Activated CD4-positive, alpha-beta T cell treated with anti-CD3 and anti-CD28 coated beads, Interleukin-2, amount 10 ng/mL, durations not matched to agents 24 days and 14 days (primary cell): ENCODE data around the gene CLTCL1. TPM values are rescaled to one million over a fixed set of nuclear protein-coding genes. Genes with fewer than 3 reads are reported as not detected.
"Not testable (repeated sequence)": the region's sequence is repeated elsewhere in the genome, so short reads cannot be mapped to it uniquely, and the experiment has no call there.

Experiments
- DNase-seq: peaks from one replicate; pipeline ENCODE4 v3.0.0; 2022
- H3K27ac Mint-ChIP-seq: one replicate; pipeline ENCODE4 v1.8.0; 2022; ENCODE audit warnings: mild to moderate bottlenecking, mixed read lengths
- H3K27me3 Mint-ChIP-seq: one replicate; pipeline ENCODE4 v1.8.0; 2022; ENCODE audit warnings: mixed read lengths
- H3K36me3 Mint-ChIP-seq: one replicate; pipeline ENCODE4 v1.8.0; 2022; ENCODE audit warnings: low read depth, mild to moderate bottlenecking, mixed read lengths
- H3K4me1 Mint-ChIP-seq: one replicate; pipeline ENCODE4 v1.8.0; 2021; ENCODE audit warnings: mixed read lengths
- H3K4me3 Mint-ChIP-seq: one replicate; pipeline ENCODE4 v1.8.0; 2022; ENCODE audit warnings: mild to moderate bottlenecking, moderate library complexity, mixed read lengths
- H3K9me3 Mint-ChIP-seq: one replicate; pipeline ENCODE4 v1.8.0; 2021; ENCODE audit warnings: mixed read lengths
- intact Hi-C: fragments of 100-400 bp; cut with micrococcal nuclease; formaldehyde crosslinking; loops from one replicate; pipeline ENCODE4 v1.15.1; 2023
- total RNA-seq: library from RNA; stranded (reverse); gene quantifications from 2 replicates; pipeline ENCODE4 v1.2.3, GENCODE V29; 2022

CLTCL1 gene
- total RNA-seq, 1 donor from 2014 or later: 1.3 TPM

GRCh38 chr22:19317865-19318264, 26.3 kb upstream of the CLTCL1 start:
- Mint-ChIP-seq H3K27me3 (no peaks in the 10 kb centered on the region), H3K4me3 (no peak overlapping the region), H3K4me1 (no peaks in the 10 kb centered on the region), H3K27ac (no peak overlapping the region), H3K36me3 (peaks cover 6% of the 10 kb centered on the region), H3K9me3 (peaks cover 29% of the 10 kb centered on the region)
- intact Hi-C loops: no loop called here
- DNase-seq: no peak

DNA sequence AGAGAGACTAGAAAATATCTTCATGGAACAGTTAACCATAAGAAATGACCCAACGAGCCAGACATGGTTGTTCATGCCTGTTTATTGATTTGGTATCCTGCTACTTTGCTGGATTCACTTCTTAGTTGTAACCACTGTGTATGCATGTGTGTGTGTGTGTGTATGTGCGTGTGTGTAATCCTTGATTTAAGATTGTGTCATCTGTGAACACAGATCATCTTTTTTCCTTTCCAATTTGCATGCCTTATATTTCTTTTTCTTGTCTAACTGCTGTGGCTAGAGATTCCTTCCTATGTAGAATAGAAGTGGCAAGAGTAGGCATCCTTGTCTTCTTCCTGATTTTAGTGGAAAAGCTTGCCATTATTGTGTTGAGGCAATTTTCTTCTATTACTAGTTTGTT, 16.4 kb upstream of the CLTCL1 start:
- peaks cover 3% of the 10 kb centered on the region for H3K27me3 Mint-ChIP-seq
- no peaks in the 10 kb centered on the region for H3K36me3 Mint-ChIP-seq
- H3K9me3 Mint-ChIP-seq: no peaks in the 10 kb centered on the region
- intact Hi-C loops: no loop called here
- no peaks in the 10 kb centered on the region for H3K4me1 Mint-ChIP-seq
- no peak overlapping the region for H3K27ac Mint-ChIP-seq
- H3K4me3 Mint-ChIP-seq: no peak overlapping the region
- no peak for DNase-seq

GRCh38 chr22:19306535-19306934, 15.0 kb upstream of the CLTCL1 start:
- H3K36me3 Mint-ChIP-seq, intact Hi-C loops, H3K4me1 Mint-ChIP-seq: not testable (repeated sequence)

DNA sequence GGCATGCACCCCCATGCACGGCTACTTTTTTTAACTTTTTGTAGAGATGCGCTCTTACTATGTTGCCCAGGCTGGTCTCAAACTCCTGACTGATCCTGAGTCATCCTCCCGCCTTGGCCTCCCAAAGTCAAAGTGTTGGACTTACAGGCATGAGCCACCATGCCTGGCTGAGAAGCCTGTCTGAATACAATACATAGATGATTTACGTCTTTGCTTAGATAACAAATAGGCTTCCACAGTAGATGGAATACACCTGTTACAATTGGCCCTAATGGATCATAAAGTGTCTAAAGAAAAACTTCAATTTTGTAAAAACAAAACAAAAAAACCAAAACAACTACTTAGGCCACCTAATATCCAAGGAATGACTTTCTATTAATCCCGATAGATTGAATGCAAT, 13.0 kb upstream of the CLTCL1 start:
- H3K27ac Mint-ChIP-seq: no peak overlapping the region
- H3K9me3 Mint-ChIP-seq: no peaks in the 10 kb centered on the region
- H3K4me3 Mint-ChIP-seq: no peak overlapping the region
- no peak for DNase-seq
- peaks cover 4% of the 10 kb centered on the region for H3K27me3 Mint-ChIP-seq
- no peaks in the 10 kb centered on the region for H3K36me3 Mint-ChIP-seq
- intact Hi-C loops: no loop called here
- no peaks in the 10 kb centered on the region for H3K4me1 Mint-ChIP-seq

More at GRCh38 chr22:19306535-19306934, 15.0 kb upstream of the CLTCL1 start:
- H3K27me3 Mint-ChIP-seq, H3K27ac Mint-ChIP-seq, H3K9me3 Mint-ChIP-seq, DNase-seq, H3K4me3 Mint-ChIP-seq: not testable (repeated sequence)

- Mint-ChIP-seq H3K4me3 (no peak overlapping the region), H3K9me3 (no peaks in the 10 kb centered on the region), H3K4me1 (no peaks in the 10 kb centered on the region), H3K27ac (no peak overlapping the region), H3K27me3 (peaks cover 4% of the 10 kb centered on the region), H3K36me3 (no peaks in the 10 kb centered on the region)
- no peak for DNase-seq
- intact Hi-C loops: no loop called here
Observed at GRCh38 chr22:19303785-19304184, 12.3 kb upstream of the CLTCL1 start.

DNA sequence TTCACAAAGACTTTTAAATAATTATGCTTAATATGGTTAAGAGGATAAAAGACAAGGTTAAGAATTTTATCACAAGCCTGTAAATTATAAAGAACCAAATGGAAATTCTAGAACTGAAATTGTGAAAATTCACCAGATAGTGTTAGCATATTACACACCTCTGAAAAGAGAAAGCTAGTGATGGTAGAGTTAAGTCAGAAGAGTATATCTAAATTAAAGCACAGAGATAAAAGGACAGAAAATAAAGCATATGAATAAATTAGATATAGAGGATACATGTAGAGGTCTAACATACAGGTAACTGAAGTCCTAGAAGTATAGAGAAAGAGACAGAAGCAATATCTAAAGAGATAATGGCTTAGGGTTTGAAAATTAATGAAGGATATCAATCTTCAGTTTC, 4.2 kb upstream of the CLTCL1 start:
- no peak for DNase-seq
- Mint-ChIP-seq H3K4me1 (peaks cover 9% of the 10 kb centered on the region), H3K27me3 (peaks cover 15% of the 10 kb centered on the region), H3K36me3 (no peaks in the 10 kb centered on the region), H3K4me3 (no peak overlapping the region), H3K9me3 (no peaks in the 10 kb centered on the region), H3K27ac (no peak overlapping the region)
- intact Hi-C loops: no loop called here

GRCh38 chr22:19292458-19293230, 1.1 kb upstream of the CLTCL1 start:
- intact Hi-C loops: loop anchor here (5.0 kb wide), 1 partner anchor 140 kb away; the partner anchor contains the start of genes HIRA and MRPL40
- H3K27me3 Mint-ChIP-seq: peaks cover 40% of the 10 kb centered on the region
- H3K36me3 Mint-ChIP-seq: no peaks in the 10 kb centered on the region
- H3K4me1 Mint-ChIP-seq: peaks cover 18% of the 10 kb centered on the region
- no peaks in the 10 kb centered on the region for H3K9me3 Mint-ChIP-seq
- peak overlapping the region; percentile 87 for H3K27ac Mint-ChIP-seq
- DNase-seq: no peak
- peak overlapping the region; percentile 92 for H3K4me3 Mint-ChIP-seq

DNA sequence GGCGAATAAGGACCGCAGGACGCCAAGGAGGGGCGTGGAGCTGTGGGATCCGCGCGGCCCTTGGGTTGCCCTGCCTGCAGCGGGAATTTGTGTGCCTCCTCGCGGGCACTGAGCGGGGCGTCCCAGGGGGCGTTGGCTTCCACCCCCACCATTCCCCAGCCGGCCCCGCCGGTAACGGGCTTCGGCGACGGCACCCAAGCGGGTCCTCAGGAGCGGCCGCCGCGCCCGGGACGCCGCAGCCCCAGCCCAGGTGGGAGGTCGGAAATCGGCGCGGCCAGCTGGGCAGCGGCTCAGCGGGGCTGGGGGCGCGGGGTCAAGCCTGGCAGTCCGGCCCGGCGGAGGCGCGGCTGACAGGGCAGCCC, 320 bp downstream of the CLTCL1 start:
- peaks cover 50% of the 10 kb centered on the region for H3K27me3 Mint-ChIP-seq
- peak; percentile 78 for DNase-seq
- H3K27ac Mint-ChIP-seq: no peak overlapping the region
- intact Hi-C loops: loop anchor here (1.0 to 5.0 kb wide), 3 partner anchors 112 to 169 kb away; partner anchors contain the start of genes DGCR2, HIRA and MRPL40
- no peaks in the 10 kb centered on the region for H3K9me3 Mint-ChIP-seq
- H3K36me3 Mint-ChIP-seq: no peaks in the 10 kb centered on the region
- peak overlapping the region; percentile 78 for H3K4me3 Mint-ChIP-seq
- H3K4me1 Mint-ChIP-seq: peaks cover 18% of the 10 kb centered on the region

- intact Hi-C loops: loop anchor here (1.0 to 5.0 kb wide), 3 partner anchors 111 to 168 kb away; partner anchors contain the start of genes DGCR2, HIRA and MRPL40
- no peaks in the 10 kb centered on the region for H3K9me3 Mint-ChIP-seq
- peaks cover 18% of the 10 kb centered on the region for H3K4me1 Mint-ChIP-seq
- H3K27me3 Mint-ChIP-seq: peaks cover 47% of the 10 kb centered on the region
- H3K27ac Mint-ChIP-seq: no peak overlapping the region
- no peaks in the 10 kb centered on the region for H3K36me3 Mint-ChIP-seq
- peak; percentile 61 for DNase-seq
- peak overlapping the region; percentile 78 for H3K4me3 Mint-ChIP-seq
Observed at GRCh38 chr22:19290400-19291217, 910 bp downstream of the CLTCL1 start.

DNA sequence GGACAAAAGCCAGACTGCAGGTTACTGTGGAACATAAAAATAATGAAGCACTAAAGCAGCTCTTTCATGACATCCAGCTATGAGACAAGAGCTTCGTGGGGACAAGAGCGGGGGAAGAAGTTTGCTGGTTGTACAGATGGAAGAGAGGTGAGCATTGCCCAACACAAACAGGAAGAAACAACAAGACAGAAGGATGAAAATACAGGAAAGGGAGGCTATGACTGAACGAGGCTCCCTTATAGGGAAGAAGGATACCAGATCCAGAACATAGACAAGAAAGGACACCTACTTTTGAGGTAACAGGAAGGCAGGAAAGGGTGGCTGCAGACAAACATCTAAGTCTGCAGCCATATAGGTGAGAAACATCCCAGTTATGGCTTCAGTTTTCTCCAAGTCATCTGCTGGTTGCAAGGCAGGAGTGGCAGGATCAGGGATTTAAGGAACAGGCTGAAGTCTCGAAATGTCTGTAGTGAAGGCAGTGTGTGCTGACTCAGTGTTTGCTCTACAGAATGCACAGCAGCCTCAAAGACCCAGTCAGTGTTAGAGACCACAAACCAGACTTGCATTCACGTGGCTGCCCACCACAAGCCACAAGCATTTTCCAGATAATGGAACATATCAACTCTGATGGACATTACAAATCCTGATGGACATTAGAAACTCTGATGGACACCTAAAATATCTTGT, 1.9 kb downstream of the CLTCL1 start:
- Mint-ChIP-seq H3K36me3 (no peaks in the 10 kb centered on the region), H3K4me3 (peak overlapping the region; percentile 0), H3K27ac (no peak overlapping the region), H3K4me1 (peaks cover 18% of the 10 kb centered on the region), H3K9me3 (no peaks in the 10 kb centered on the region), H3K27me3 (peaks cover 46% of the 10 kb centered on the region)
- peak; percentile 64 for DNase-seq
- intact Hi-C loops: loop anchor here (5.0 kb wide), 1 partner anchor 143 kb away; the partner anchor contains the start of genes HIRA and MRPL40

DNA sequence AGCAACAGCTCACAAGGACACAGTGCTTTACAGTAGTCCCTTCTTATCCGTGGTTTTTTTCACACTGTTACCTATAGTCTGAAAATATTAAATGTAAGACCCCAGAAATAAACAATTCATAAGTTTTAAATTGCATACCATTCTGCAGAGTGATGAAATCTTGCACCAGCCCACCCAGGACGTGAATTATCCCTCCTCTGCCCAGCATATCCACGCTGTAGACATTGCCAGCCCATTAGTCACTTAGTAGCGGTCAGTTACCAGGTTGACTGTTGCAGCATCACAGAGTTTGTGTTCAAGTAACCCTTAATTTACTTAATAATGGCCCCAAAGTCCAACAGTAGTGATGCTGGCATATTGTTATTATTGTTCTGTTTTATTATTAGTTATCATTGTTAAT, 3.6 kb downstream of the CLTCL1 start:
- H3K27ac Mint-ChIP-seq: no peak overlapping the region
- no peaks in the 10 kb centered on the region for H3K9me3 Mint-ChIP-seq
- intact Hi-C loops: no loop called here
- peaks cover 46% of the 10 kb centered on the region for H3K27me3 Mint-ChIP-seq
- no peak for DNase-seq
- peaks cover 18% of the 10 kb centered on the region for H3K4me1 Mint-ChIP-seq
- H3K36me3 Mint-ChIP-seq: no peaks in the 10 kb centered on the region
- no peak overlapping the region for H3K4me3 Mint-ChIP-seq

GRCh38 chr22:19287076-19287707, 4.3 kb downstream of the CLTCL1 start:
- Mint-ChIP-seq H3K4me1 (peaks cover 15% of the 10 kb centered on the region), H3K9me3 (no peaks in the 10 kb centered on the region), H3K27me3 (peaks cover 46% of the 10 kb centered on the region), H3K4me3 (no peak overlapping the region), H3K27ac (no peak overlapping the region), H3K36me3 (no peaks in the 10 kb centered on the region)
- intact Hi-C loops: no loop called here
- DNase-seq: no peak

DNA sequence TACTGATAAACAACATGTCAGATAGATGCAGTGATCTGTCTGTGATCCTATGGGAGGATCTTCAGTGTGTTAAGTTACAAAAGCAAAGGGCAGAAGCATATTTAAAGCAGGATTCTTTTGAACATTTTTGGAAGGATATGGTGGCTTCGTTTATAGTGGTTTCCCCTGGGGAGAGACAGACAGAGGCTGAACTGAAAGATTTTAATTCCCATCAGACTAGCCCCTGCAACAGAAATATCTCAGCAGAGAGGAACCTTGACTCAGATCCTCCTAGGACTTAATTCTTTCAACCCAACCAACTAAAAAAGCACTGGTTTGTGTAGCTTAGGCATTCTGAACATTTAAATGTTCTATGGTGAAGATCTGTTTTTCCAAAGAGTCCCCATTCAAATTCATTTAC, 5.7 kb downstream of the CLTCL1 start:
- intact Hi-C loops: no loop called here
- Mint-ChIP-seq H3K4me1 (peaks cover 10% of the 10 kb centered on the region), H3K36me3 (no peaks in the 10 kb centered on the region), H3K27ac (no peak overlapping the region), H3K27me3 (peaks cover 41% of the 10 kb centered on the region), H3K9me3 (no peaks in the 10 kb centered on the region), H3K4me3 (no peak overlapping the region)
- no peak for DNase-seq
